ENCODE results near the gene SPTB.

The SPTB gene

GRCh38 chr14:64733321-64733720 is 146.4 kb downstream of the SPTB start:
- Histone ChIP-seq H4K20me1 (ENCODE audit: low read depth, low read length) (no peaks in the 10 kb centered on the region), H3K9ac (ENCODE audit: low read length) (no peak overlapping the region), H3F3A (ENCODE audit: insufficient read depth) (no peaks in the 10 kb centered on the region), H3K9me2 (replicated peaks; ENCODE audit: insufficient read depth, low read length) (no peaks in the 10 kb centered on the region), H3K4me3 (ENCODE audit: insufficient read depth, low read length, poor library complexity, severe bottlenecking) (no peak overlapping the region), H3K36me3 (ENCODE audit: low read length) (no peaks in the 10 kb centered on the region), H3K27ac (ENCODE audit: low read depth, low read length) (no peak overlapping the region), H3K79me2 (ENCODE audit: insufficient read depth, low read length) (no peaks in the 10 kb centered on the region), H3K9me3 (ENCODE audit: insufficient read depth, low read length) (no peaks in the 10 kb centered on the region), H2AFZ (ENCODE audit: low read depth, low read length, severe bottlenecking) (no peak overlapping the region), H3K27me3 (ENCODE audit: low read length) (no peaks in the 10 kb centered on the region), H3K4me2 (ENCODE audit: low read depth, low read length, poor library complexity, severe bottlenecking) (no peak overlapping the region)
- no peak for TF ChIP-seq EZH2phosphoT487 (conservative IDR thresholded peaks at IDR 0.05; ENCODE audit: low read length)
- no peak for TF ChIP-seq CTCF (IDR thresholded peaks at IDR 0.05; ENCODE audit: insufficient read depth, low read length, poor library complexity, severe bottlenecking)

DNA sequence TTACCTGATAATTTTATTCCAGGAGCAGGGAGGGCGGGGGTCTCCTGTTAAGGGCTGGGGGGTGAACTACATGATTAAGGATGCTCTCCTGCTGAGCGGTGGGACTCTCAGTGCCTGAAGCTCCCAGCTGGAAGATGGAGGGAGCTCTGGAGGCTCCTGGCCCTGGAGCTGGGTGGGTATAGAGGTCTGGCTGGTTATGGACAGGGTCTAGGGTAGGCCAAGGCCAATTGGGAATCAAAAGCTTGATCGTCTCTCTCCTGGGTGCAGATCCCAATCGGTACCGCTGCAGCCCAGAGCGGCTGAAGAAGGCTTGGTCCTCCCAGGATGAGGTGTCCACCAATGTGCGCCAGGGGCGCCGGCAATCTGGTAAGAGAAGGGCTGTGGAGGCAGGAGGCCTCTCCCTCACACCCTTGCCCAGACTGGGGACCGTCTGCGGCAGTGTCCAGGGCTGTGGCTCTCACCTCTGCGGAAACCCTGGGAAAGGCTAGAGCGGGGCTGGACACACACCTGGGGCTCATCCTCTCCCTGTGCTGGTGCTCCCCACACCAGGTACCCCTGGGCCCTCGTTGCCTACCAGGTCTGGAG is 147.1 kb downstream of the SPTB start:
- Histone ChIP-seq H3K36me3 (ENCODE audit: low read length) (no peaks in the 10 kb centered on the region), H3K9me2 (replicated peaks; ENCODE audit: insufficient read depth, low read length) (no peaks in the 10 kb centered on the region), H3K27me3 (ENCODE audit: low read length) (no peaks in the 10 kb centered on the region), H2AFZ (ENCODE audit: low read depth, low read length, severe bottlenecking) (no peak overlapping the region), H3K79me2 (ENCODE audit: insufficient read depth, low read length) (no peaks in the 10 kb centered on the region), H3K27ac (ENCODE audit: low read depth, low read length) (no peak overlapping the region), H3K9ac (ENCODE audit: low read length) (no peak overlapping the region), H4K20me1 (ENCODE audit: low read depth, low read length) (no peaks in the 10 kb centered on the region), H3K9me3 (ENCODE audit: insufficient read depth, low read length) (no peaks in the 10 kb centered on the region), H3K4me3 (ENCODE audit: insufficient read depth, low read length, poor library complexity, severe bottlenecking) (no peak overlapping the region), H3F3A (ENCODE audit: insufficient read depth) (no peaks in the 10 kb centered on the region), H3K4me2 (ENCODE audit: low read depth, low read length, poor library complexity, severe bottlenecking) (no peak overlapping the region)
- TF ChIP-seq EZH2phosphoT487 (conservative IDR thresholded peaks at IDR 0.05; ENCODE audit: low read length) (no peak), CTCF (IDR thresholded peaks at IDR 0.05; ENCODE audit: insufficient read depth, low read length, poor library complexity, severe bottlenecking) (no peak)

DNA sequence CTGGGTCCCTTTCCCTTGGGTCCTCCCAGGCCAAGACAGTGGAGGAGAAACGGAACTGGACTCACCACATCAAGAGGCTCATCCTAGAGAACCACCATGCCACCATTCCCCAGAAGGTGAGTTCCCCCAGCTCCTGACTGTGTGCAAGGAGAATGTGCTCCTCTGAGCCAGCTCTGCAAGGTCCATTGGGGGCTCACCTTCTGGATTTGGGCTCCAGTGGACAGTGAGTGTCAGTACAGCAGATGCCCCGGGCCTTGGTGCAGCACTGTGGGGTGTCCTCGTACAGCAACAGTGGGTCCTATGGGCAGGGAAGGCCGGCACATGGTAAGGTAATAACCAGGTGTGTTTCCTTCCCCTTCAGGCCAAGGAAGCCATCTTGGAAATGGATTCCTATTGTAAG is 147.6 kb downstream of the SPTB start:
- Histone ChIP-seq H3K9ac (ENCODE audit: low read length) (no peak overlapping the region), H3K4me3 (ENCODE audit: insufficient read depth, low read length, poor library complexity, severe bottlenecking) (no peak overlapping the region), H3K79me2 (ENCODE audit: insufficient read depth, low read length) (no peaks in the 10 kb centered on the region), H3K9me2 (replicated peaks; ENCODE audit: insufficient read depth, low read length) (no peaks in the 10 kb centered on the region), H4K20me1 (ENCODE audit: low read depth, low read length) (no peaks in the 10 kb centered on the region), H2AFZ (ENCODE audit: low read depth, low read length, severe bottlenecking) (no peak overlapping the region), H3K9me3 (ENCODE audit: insufficient read depth, low read length) (no peaks in the 10 kb centered on the region), H3K27me3 (ENCODE audit: low read length) (no peaks in the 10 kb centered on the region), H3K36me3 (ENCODE audit: low read length) (no peaks in the 10 kb centered on the region), H3F3A (ENCODE audit: insufficient read depth) (no peaks in the 10 kb centered on the region), H3K4me2 (ENCODE audit: low read depth, low read length, poor library complexity, severe bottlenecking) (no peak overlapping the region), H3K27ac (ENCODE audit: low read depth, low read length) (no peak overlapping the region)
- no peak for TF ChIP-seq EZH2phosphoT487 (conservative IDR thresholded peaks at IDR 0.05; ENCODE audit: low read length)
- TF ChIP-seq CTCF (IDR thresholded peaks at IDR 0.05; ENCODE audit: insufficient read depth, low read length, poor library complexity, severe bottlenecking), result no peak

Data from SU-DHL-6 (cell line).